GM12873 (cell line): ENCODE results near the gene APOBEC3A.

ENCODE experiments used
- CTCF ChIP-seq: IDR thresholded peaks from 2 replicates; pipeline ENCODE4 v1.5.1; 2012; ENCODE audit warnings: low read depth, mild to moderate bottlenecking, moderate library complexity, low read length, control low read depth; ENCODE audit not compliant: insufficient read depth; ENCODE audit errors: missing control alignments

The APOBEC3A gene

GRCh38 chr22:38981992-38982927 lies 24.9 kb downstream of the APOBEC3A start, which contains the start of gene APOBEC3B:
Gene APOBEC3B (plus strand): TSS chr22:38982347. CDS start chr22:38982454, 107 bp downstream.
- no peak for TF ChIP-seq CTCF

GRCh38 chr22:38984224-38984623 lies 26.8 kb downstream of the APOBEC3A start:
- no peak for TF ChIP-seq CTCF

GRCh38 chr22:38986629-38987028 lies 29.2 kb downstream of the APOBEC3A start:
- no peak for TF ChIP-seq CTCF

- TF ChIP-seq CTCF = no peak
These were observed 29.9 kb downstream of the APOBEC3A start for GRCh38 chr22:38987171-38987895.

- no peak for TF ChIP-seq CTCF
These were observed 32.1 kb downstream of the APOBEC3A start for GRCh38 chr22:38989466-38989865.

- TF ChIP-seq CTCF = no peak
These were observed 38.7 kb downstream of the APOBEC3A start for GRCh38 chr22:38996105-38996504.

- no peak for TF ChIP-seq CTCF
These were observed 40.1 kb downstream of the APOBEC3A start for GRCh38 chr22:38997518-38997917.
